Hepatocyte (in vitro differentiated cells): ENCODE measurements around the gene SSTR4.

ENCODE experiments used
- CTCF ChIP-seq: fragments of 200-600 bp; sonication (generic); IDR thresholded peaks from 2 replicates; pipeline ENCODE4 v1.5.1; 2016; ENCODE audit warnings: antibody characterized with exemption, mild to moderate bottlenecking; ENCODE audit not compliant: poor library complexity
- EZH2phosphoT487 ChIP-seq: fragments of 200-600 bp; sonication (generic); IDR thresholded peaks from one replicate; pipeline ENCODE4 v1.6.1; 2018; ENCODE audit warnings: antibody characterized with exemption, mild to moderate bottlenecking, low read depth, moderate library complexity; ENCODE audit not compliant: unreplicated experiment, severe bottlenecking

- TF ChIP-seq CTCF (no peak), EZH2phosphoT487 (no peak)
These were observed 37.9 kb downstream of the SSTR4 start for GRCh38 chr20:23072892-23073586.
